Brain microvascular endothelial cell (primary cell): Measurements from ENCODE around the gene SCGB1A1.
A peak's percentile ranks its signal among the peaks of the same experiment; 100 is the strongest.
"Not testable (repeated sequence)": the region's sequence is repeated elsewhere in the genome, so short reads cannot be mapped to it uniquely, and the experiment has no call there.

Experiments used
- DNase-seq: peaks from one replicate; pipeline ENCODE4 v3.0.0-alpha.2; 2020
- H3K27ac ChIP-seq: fragments of 250-450 bp; sonication (Bioruptor Pico); 2 replicates; pipeline ENCODE4 v1.5.1; 2020; ENCODE audit warnings: mild to moderate bottlenecking, moderate library complexity
- H3K27me3 ChIP-seq: fragments of 250-450 bp; sonication (Bioruptor Pico); replicated peaks from 2 replicates; pipeline ENCODE4 v1.5.1; 2020; ENCODE audit warnings: mild to moderate bottlenecking
- H3K36me3 ChIP-seq: fragments of 250-450 bp; sonication (Bioruptor Pico); replicated peaks from 2 replicates; pipeline ENCODE4 v1.5.1; 2020; ENCODE audit warnings: mild to moderate bottlenecking
- H3K4me3 ChIP-seq: 2 replicates; pipeline ENCODE4 v1.5.1; 2011; ENCODE audit warnings: low read depth, mild to moderate bottlenecking, control low read depth, low read length, moderate library complexity
- CTCF ChIP-seq: IDR thresholded peaks from 2 replicates; pipeline ENCODE4 v1.5.1; 2011; ENCODE audit warnings: low read depth, mild to moderate bottlenecking, moderate library complexity, low read length, control low read depth, inconsistent platforms; ENCODE audit errors: missing control alignments
- in situ Hi-C: cut with HindIII; loops from 2 replicates; pipeline ENCODE4 v1.10.0; 2017; ENCODE audit warnings: low sequenced_read_pairs, low pct_ligation_motif_present

SCGB1A1 gene

GRCh38 chr11:62378459-62379063 is 40.3 kb upstream of the SCGB1A1 start:
- not testable (repeated sequence) for H3K36me3 ChIP-seq, H3K4me3 ChIP-seq, H3K27ac ChIP-seq, H3K27me3 ChIP-seq
- in situ Hi-C loops, result loop anchor here (25.0 kb wide), 1 partner anchor 184 kb away; the partner anchor contains the start of gene EEF1G
- peak; percentile 32 for TF ChIP-seq CTCF
- peak; percentile 38 for DNase-seq

- not testable (repeated sequence) for DNase-seq, H3K36me3 ChIP-seq
- in situ Hi-C loops, result loop anchor here (25.0 kb wide), 1 partner anchor 183 kb away; the partner anchor contains the start of gene EEF1G
Observed at GRCh38 chr11:62379586-62379985, 39.2 kb upstream of the SCGB1A1 start.

GRCh38 chr11:62380821-62381245 is 38.0 kb upstream of the SCGB1A1 start:
- peak; percentile 73 for TF ChIP-seq CTCF
- not testable (repeated sequence) for H3K27me3 ChIP-seq, H3K27ac ChIP-seq, H3K36me3 ChIP-seq, H3K4me3 ChIP-seq
- peak; percentile 46 for DNase-seq
- in situ Hi-C loops, result loop anchor here (25.0 kb wide), 1 partner anchor 181 kb away; the partner anchor contains the start of gene EEF1G

More at GRCh38 chr11:62379586-62379985, 39.2 kb upstream of the SCGB1A1 start:
- H3K27me3 ChIP-seq, H3K27ac ChIP-seq, H3K4me3 ChIP-seq: not testable (repeated sequence)

GRCh38 chr11:62383822-62384221 is 35.0 kb upstream of the SCGB1A1 start:
- no peak for TF ChIP-seq CTCF
- in situ Hi-C loops, result loop anchor here (25.0 kb wide), 1 partner anchor 178 kb away; the partner anchor contains the start of gene EEF1G
- DNase-seq, result no peak
- Histone ChIP-seq H3K36me3 (no peaks in the 10 kb centered on the region), H3K27ac (no peak overlapping the region), H3K4me3 (no peak overlapping the region), H3K27me3 (no peaks in the 10 kb centered on the region)

- not testable (repeated sequence) for H3K36me3 ChIP-seq, H3K27me3 ChIP-seq, DNase-seq, H3K4me3 ChIP-seq, H3K27ac ChIP-seq
- in situ Hi-C loops, result loop anchor here (25.0 kb wide), 1 partner anchor 176 kb away; the partner anchor contains the start of gene EEF1G
Observed at GRCh38 chr11:62386083-62386482, 32.8 kb upstream of the SCGB1A1 start.

GRCh38 chr11:62387381-62387780 is 31.5 kb upstream of the SCGB1A1 start:
- DNase-seq, result no peak
- no peak overlapping the region for H3K27ac ChIP-seq
- TF ChIP-seq CTCF, result no peak
- no peaks in the 10 kb centered on the region for H3K27me3 ChIP-seq
- no peak overlapping the region for H3K4me3 ChIP-seq
- H3K36me3 ChIP-seq, result no peaks in the 10 kb centered on the region
- in situ Hi-C loops, result loop anchor here (25.0 kb wide), 1 partner anchor 175 kb away; the partner anchor contains the start of gene EEF1G

GRCh38 chr11:62388999-62389398 is 29.8 kb upstream of the SCGB1A1 start:
- no peaks in the 10 kb centered on the region for H3K36me3 ChIP-seq

More at GRCh38 chr11:62388999-62389398, 29.8 kb upstream of the SCGB1A1 start:
- Histone ChIP-seq H3K27ac (no peak overlapping the region), H3K27me3 (no peaks in the 10 kb centered on the region), H3K4me3 (no peak overlapping the region)
- in situ Hi-C loops, result loop anchor here (25.0 kb wide), 1 partner anchor 173 kb away; the partner anchor contains the start of gene EEF1G
- no peak for DNase-seq
- TF ChIP-seq CTCF, result no peak
